ENCODE measurements around the gene TRIM65.
A peak's percentile ranks its signal among the peaks of the same experiment; 100 is the strongest.

The TRIM65 gene

DNA sequence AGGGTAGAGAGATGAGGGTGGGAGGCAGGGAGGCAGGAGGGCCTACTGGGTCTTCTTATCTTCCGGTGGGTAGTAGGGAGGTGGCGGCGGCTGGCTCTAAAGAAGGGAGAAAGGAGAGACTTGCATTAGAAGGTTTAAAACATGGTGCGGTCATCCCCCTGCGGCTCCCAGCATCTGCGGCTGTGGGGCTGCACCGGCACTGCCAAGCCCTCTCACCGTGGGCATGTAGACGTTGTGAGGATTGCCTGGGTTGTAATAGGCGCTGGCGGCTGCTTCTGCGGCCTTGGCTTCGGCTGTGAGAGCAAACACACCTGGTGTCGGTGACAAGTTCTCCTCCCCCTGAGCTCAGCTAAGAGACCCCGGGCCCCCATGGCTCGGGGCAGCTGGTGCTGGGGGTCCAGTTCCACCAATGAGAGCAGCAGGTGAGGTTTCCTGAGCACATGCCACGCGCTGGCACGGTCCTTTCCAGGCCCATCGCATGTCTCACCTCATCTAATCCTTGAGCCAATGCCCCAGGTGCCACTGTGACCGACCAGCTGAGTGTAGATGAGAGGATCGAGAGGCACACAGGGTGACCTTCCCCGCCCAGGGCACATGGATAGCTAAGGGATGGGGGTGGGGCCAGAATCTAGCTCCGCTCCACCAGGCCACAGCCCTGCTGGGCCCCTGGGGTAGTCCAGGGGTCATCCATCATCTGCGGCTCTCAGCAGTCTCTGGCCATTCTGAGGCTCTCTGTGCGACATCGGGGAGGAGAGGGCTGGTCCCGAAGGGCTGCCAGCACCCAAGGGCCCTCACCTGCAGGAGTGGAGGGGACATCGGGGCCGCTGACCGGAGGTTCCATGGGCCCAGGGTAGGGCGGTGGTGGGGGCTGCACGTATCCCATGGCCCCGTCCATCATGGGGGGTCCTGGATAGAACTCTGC, 49.8 kb downstream of the TRIM65 start:
- H3K9ac ChIP-seq (ENCODE audit: low read length in 5 of 5) = no peak overlapping the region
- no peaks in the 10 kb centered on the region for H3K9me3 ChIP-seq (ENCODE audit: control insufficient read depth in 5 of 5, low read length in 5 of 5)
- peaks cover 23 to 69% (median 66%) of the 10 kb centered on the region in 5 donors for H3K4me1 ChIP-seq (ENCODE audit: control insufficient read depth in 5 of 5, insufficient read depth in 5 of 5, low read length in 5 of 5)
- H3K36me3 ChIP-seq (ENCODE audit: control insufficient read depth in 5 of 5, insufficient read depth in 5 of 5, low read length in 5 of 5) = peaks cover 0 to 59% (median 56%) of the 10 kb centered on the region in 5 donors
- peak overlapping the region; percentile 94 for H3K27ac ChIP-seq (ENCODE audit: low read depth, low read length)
- no peak overlapping the region for H3K4me3 ChIP-seq (ENCODE audit: low read depth in 1 of 5, low read length in 5 of 5)
- no peaks in the 10 kb centered on the region for H3K27me3 ChIP-seq (ENCODE audit: control insufficient read depth in 5 of 5, insufficient read depth in 4 of 5, low read length in 5 of 5)

DNA sequence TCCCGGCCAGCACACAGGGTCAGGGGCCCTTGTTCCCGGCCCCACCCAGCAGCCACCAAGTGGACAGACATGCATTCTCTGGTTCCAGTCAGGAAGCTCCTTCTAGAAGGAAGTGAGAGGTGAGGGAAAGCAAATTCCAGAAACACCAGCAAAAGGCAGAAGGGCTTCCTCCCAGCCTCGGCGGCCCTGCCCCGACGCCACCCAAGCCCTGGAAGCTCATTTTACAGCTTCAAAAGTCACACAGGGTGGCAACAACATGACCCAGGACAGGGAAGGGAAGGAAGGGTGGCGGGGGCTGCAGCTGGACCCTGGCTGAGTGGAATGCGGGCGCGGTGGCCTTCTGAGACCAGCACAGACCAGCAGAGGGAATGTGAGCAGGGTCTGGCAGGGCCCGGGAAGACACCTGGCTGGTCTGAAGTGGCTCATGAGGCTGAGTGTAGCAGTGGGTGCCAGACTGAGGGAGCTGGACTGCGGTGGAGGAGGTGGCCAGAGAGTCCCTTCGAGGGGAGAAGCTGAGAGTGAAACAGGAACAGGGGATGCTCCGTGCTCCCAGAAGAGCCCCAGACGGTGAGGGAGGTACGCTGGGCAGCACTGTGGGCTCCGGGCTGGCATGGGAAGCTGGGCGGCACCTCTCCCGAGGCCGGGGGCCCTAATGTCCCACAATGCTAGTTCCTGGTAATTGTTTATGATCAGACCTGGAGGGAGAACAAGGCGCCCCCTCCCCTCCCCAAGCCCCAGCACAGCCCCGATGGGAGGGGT, 50.6 kb downstream of the TRIM65 start:
- Histone ChIP-seq H3K4me3 (ENCODE audit: low read depth in 1 of 5, low read length in 5 of 5) (peak overlapping the region in 1 of 5 donors; percentile 9), H3K9ac (ENCODE audit: low read length in 5 of 5) (peak overlapping the region in 2 of 5 donors; percentile 59 to 60), H3K4me1 (ENCODE audit: control insufficient read depth in 5 of 5, insufficient read depth in 5 of 5, low read length in 5 of 5) (peaks cover 23 to 62% (median 61%) of the 10 kb centered on the region in 5 donors)

DNA sequence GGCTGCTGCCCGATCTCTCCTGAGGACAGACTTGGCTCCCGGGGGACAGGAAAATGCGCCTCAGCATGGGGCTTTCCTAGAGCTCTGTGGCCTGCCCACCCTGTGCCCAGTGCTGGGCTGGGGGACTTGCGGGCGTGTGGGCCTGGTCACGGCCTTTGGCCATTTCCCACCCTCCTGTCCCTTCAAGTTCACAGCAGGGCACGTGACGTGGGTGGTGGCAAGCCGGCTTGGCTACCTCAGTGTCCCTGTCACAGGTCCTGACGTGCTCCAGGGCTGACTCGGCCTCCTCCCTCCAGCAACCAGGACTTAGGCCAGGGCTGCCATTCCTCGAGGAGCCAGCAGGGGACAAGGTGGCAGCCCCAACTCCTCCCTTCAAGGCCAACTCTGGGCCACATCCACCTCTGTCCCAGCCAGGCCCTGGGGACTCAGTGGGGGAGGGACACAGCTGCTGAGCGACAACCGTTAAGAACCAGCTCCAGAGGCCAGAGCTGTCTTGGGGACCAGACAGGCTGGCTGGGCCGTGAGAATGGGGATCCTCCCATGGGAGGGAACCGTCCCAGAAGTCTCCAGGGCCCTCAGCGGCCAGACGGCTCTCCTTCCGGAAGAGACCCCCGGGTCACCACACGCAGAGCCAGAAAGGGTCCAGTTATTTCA, 51.6 kb downstream of the TRIM65 start:
- peaks cover 0 to 49% (median 43%) of the 10 kb centered on the region in 5 donors for H3K36me3 ChIP-seq (ENCODE audit: control insufficient read depth in 5 of 5, insufficient read depth in 5 of 5, low read length in 5 of 5)
- no peaks in the 10 kb centered on the region for H3K27me3 ChIP-seq (ENCODE audit: control insufficient read depth in 5 of 5, insufficient read depth in 4 of 5, low read length in 5 of 5)
- peaks cover 20 to 54% (median 54%) of the 10 kb centered on the region in 5 donors for H3K4me1 ChIP-seq (ENCODE audit: control insufficient read depth in 5 of 5, insufficient read depth in 5 of 5, low read length in 5 of 5)
- H3K4me3 ChIP-seq (ENCODE audit: low read depth in 1 of 5, low read length in 5 of 5) = peak overlapping the region in 1 of 5 donors; percentile 39
- no peaks in the 10 kb centered on the region for H3K9me3 ChIP-seq (ENCODE audit: control insufficient read depth in 5 of 5, low read length in 5 of 5)
- peak overlapping the region; percentile 94 for H3K27ac ChIP-seq (ENCODE audit: low read depth, low read length)
- peak overlapping the region in 4 of 5 donors; percentile 22 to 59 (median 44) for H3K9ac ChIP-seq (ENCODE audit: low read length in 5 of 5)

More for the DNA sequence above, 50.6 kb downstream of the TRIM65 start:
- peak overlapping the region; percentile 94 for H3K27ac ChIP-seq (ENCODE audit: low read depth, low read length)
- H3K9me3 ChIP-seq (ENCODE audit: control insufficient read depth in 5 of 5, low read length in 5 of 5) = no peaks in the 10 kb centered on the region
- H3K27me3 ChIP-seq (ENCODE audit: control insufficient read depth in 5 of 5, insufficient read depth in 4 of 5, low read length in 5 of 5) = no peaks in the 10 kb centered on the region
- peaks cover 0 to 52% (median 51%) of the 10 kb centered on the region in 5 donors for H3K36me3 ChIP-seq (ENCODE audit: control insufficient read depth in 5 of 5, insufficient read depth in 5 of 5, low read length in 5 of 5)

DNA sequence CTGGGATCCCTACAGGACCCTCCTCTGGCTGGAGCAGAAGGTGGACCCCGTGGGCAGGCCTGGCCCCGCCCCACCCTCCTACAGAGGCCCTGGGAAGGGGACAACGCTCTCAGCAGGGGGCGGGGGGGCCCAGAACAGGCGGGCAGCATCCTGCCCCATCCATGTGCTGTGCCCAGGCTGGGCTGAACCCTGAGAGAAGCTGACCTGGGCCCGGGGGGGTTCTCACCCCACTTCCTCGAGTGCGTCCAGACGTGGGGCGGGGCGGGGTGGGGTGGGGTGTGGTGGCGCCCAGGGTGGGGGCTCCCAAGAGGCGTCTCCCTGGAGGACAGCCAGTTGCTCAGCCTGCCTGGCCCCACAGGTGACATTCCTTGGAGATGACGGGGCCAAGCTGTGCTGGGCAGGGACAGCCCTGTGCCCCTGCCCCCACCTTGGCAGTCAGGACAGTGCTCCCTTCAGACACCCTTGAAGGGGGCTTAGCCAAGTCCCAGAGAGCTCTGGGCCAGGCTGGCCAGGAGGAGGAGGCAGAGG, 52.2 kb downstream of the TRIM65 start:
- peak overlapping the region in 1 of 5 donors; percentile 41 for H3K4me3 ChIP-seq (ENCODE audit: low read depth in 1 of 5, low read length in 5 of 5)
- peak overlapping the region in 2 of 5 donors; percentile 22 to 57 for H3K9ac ChIP-seq (ENCODE audit: low read length in 5 of 5)
- peak overlapping the region; percentile 94 for H3K27ac ChIP-seq (ENCODE audit: low read depth, low read length)
- H3K4me1 ChIP-seq (ENCODE audit: control insufficient read depth in 5 of 5, insufficient read depth in 5 of 5, low read length in 5 of 5) = peaks cover 16 to 50% (median 49%) of the 10 kb centered on the region in 5 donors
- no peaks in the 10 kb centered on the region for H3K9me3 ChIP-seq (ENCODE audit: control insufficient read depth in 5 of 5, low read length in 5 of 5)
- peaks cover 0 to 49% (median 41%) of the 10 kb centered on the region in 5 donors for H3K36me3 ChIP-seq (ENCODE audit: control insufficient read depth in 5 of 5, insufficient read depth in 5 of 5, low read length in 5 of 5)
- H3K27me3 ChIP-seq (ENCODE audit: control insufficient read depth in 5 of 5, insufficient read depth in 4 of 5, low read length in 5 of 5) = no peaks in the 10 kb centered on the region

DNA sequence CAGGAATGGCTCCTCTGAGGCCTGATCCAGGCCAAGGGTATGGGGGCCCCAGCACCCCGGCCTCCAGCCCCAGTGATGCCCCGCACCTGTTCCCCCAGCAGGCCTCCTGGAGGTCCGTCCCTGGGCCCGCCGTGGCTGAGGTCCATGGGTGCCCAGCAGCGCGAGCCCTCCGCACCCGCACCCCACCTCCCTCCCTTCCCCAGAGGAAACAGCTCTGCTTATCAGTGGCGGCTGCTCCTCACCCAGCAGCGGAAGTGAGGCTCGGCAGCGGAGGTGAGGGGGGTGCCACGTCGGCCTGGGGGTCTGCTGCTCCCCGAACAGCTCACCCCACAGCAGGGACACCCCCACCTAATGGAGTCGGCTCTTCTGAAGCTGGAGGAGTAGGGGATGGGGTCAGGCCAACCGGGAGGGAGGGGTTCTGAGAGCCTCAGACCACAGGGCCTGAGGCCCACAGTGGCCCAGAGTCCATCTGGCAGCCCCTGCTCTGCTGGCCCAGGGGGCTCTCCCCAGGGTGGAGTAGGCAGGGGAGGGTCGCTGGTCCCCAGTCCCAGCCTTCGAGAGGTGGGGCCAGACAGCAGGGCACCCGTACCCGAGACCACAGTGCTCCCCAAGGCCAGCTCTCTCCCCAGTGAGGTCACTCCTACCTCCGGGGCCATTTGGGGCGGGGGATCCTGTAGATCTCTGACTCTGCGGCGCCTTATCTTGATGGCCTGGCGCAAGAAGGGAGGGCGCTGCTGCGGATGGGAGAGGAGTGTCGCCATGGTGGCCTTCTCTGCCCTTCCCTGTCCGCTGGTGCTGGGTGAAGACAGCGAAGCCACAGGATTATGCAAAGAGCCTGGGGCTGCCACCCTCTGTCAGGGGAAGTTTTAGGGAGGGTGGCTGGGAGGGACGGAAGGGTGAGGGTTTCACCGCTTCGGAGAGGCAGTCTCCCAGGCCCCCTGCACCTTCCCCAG, 52.9 kb downstream of the TRIM65 start, which contains the start of gene UNC13D:
Gene UNC13D, minus strand, starts transcription at position 828 of the 953 bp plus-strand sequence. Its CDS starts 67 bp downstream, at position 761.
- H3K27ac ChIP-seq (ENCODE audit: low read depth, low read length) = peak within 1 kb of the TSS; percentile 94
- H3K9me3 ChIP-seq (ENCODE audit: control insufficient read depth in 5 of 5, low read length in 5 of 5) = no peaks in the 10 kb centered on the region
- H3K9ac ChIP-seq (ENCODE audit: low read length in 5 of 5) = peak within 1 kb of the TSS in 4 of 5 donors; percentile 46 to 71 (median 56)
- peak within 1 kb of the TSS in 2 of 5 donors; percentile 37 to 41 for H3K4me3 ChIP-seq (ENCODE audit: low read depth in 1 of 5, low read length in 5 of 5)
- peaks cover 13 to 42% (median 42%) of the 10 kb centered on the region in 5 donors for H3K4me1 ChIP-seq (ENCODE audit: control insufficient read depth in 5 of 5, insufficient read depth in 5 of 5, low read length in 5 of 5)
- H3K36me3 ChIP-seq (ENCODE audit: control insufficient read depth in 5 of 5, insufficient read depth in 5 of 5, low read length in 5 of 5) = peaks cover 0 to 42% (median 33%) of the 10 kb centered on the region in 5 donors
- H3K27me3 ChIP-seq (ENCODE audit: control insufficient read depth in 5 of 5, insufficient read depth in 4 of 5, low read length in 5 of 5) = no peaks in the 10 kb centered on the region

DNA sequence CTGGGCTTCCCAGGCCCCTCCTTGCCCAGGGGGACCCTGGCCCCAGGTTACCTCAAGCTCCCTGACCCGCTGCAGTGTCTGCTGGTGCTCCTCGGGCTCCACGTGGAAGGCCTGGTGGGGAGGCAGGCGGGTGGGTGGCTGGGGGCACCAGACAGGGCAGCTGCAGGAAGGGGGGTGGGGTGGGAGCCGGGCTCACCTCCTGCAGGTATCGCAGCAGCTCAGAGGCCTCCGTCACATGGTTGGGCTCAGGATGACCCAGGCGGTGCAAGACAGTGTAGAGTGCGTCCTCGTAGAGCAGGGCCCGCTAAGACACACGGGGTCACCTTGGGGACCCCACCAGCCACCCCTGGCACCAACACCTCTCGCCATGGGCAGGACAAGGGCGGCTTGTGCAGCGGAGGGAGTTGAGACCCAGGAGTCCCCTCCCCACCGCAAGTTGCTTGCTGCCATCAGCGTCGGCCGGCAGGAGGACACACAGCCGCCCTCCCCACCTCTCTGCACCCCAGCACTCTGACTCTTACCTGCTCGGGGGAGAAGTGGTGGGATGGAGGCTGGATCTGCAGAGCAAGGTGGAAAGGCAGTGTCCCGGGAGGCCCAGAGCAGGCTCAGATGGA, 53.7 kb downstream of the TRIM65 start:
- H3K9me3 ChIP-seq (ENCODE audit: control insufficient read depth in 5 of 5, low read length in 5 of 5) = no peaks in the 10 kb centered on the region
- peak overlapping the region in 2 of 5 donors; percentile 37 to 41 for H3K4me3 ChIP-seq (ENCODE audit: low read depth in 1 of 5, low read length in 5 of 5)
- peaks cover 0 to 34% (median 26%) of the 10 kb centered on the region in 5 donors for H3K36me3 ChIP-seq (ENCODE audit: control insufficient read depth in 5 of 5, insufficient read depth in 5 of 5, low read length in 5 of 5)
- peak overlapping the region in 2 of 5 donors; percentile 1 to 35 for H3K9ac ChIP-seq (ENCODE audit: low read length in 5 of 5)
- no peaks in the 10 kb centered on the region for H3K27me3 ChIP-seq (ENCODE audit: control insufficient read depth in 5 of 5, insufficient read depth in 4 of 5, low read length in 5 of 5)
- H3K4me1 ChIP-seq (ENCODE audit: control insufficient read depth in 5 of 5, insufficient read depth in 5 of 5, low read length in 5 of 5) = peaks cover 7 to 34% (median 34%) of the 10 kb centered on the region in 5 donors
- no peak overlapping the region for H3K27ac ChIP-seq (ENCODE audit: low read depth, low read length)

DNA sequence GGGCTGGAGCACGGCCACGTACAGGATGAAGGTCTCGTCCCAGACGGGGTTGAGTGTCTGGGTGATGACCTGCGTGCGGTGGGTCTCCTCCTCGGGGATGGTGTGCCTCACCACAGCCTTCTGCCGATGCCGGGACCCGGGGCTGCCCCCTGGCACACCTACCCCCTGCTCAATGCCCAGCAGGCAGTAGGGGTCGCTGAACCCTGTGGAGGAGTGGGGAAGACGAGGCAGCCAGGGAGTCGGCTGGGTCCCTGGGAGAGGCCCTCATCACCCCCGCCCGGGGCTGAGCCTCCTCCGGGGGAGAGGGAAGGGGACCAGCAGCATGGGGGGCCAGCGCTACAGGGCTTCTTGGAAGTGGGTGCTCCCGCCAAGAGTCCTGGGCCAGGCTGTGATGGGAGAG, 54.3 kb downstream of the TRIM65 start:
- Histone ChIP-seq H3K27me3 (ENCODE audit: control insufficient read depth in 5 of 5, insufficient read depth in 4 of 5, low read length in 5 of 5) (no peaks in the 10 kb centered on the region), H3K4me1 (ENCODE audit: control insufficient read depth in 5 of 5, insufficient read depth in 5 of 5, low read length in 5 of 5) (peaks cover 7 to 28% (median 27%) of the 10 kb centered on the region in 5 donors), H3K36me3 (ENCODE audit: control insufficient read depth in 5 of 5, insufficient read depth in 5 of 5, low read length in 5 of 5) (peaks cover 0 to 27% (median 19%) of the 10 kb centered on the region in 5 donors), H3K4me3 (ENCODE audit: low read depth in 1 of 5, low read length in 5 of 5) (no peak overlapping the region), H3K9me3 (ENCODE audit: control insufficient read depth in 5 of 5, low read length in 5 of 5) (no peaks in the 10 kb centered on the region), H3K9ac (ENCODE audit: low read length in 5 of 5) (no peak overlapping the region), H3K27ac (ENCODE audit: low read depth, low read length) (no peak overlapping the region)

DNA sequence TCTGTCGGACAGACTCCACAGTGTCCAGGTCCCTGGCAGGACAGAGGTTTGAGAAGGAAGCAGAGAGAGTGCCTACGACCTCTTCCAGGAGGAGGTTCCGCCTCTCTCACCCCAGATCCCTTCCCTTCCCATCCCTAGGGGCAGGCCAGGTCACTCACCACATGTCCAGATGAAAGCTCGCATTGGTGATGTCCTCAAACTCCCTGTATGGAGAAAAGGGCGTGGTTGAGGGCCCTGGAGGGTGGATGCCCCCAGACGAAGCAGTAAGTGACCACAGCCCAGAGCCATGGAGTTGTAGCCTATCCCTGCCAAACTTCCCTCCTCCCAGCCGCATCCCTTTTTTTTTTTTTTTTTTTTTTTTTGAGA, 56.0 kb downstream of the TRIM65 start:
- peaks cover 6 to 19% (median 12%) of the 10 kb centered on the region in 5 donors for H3K4me1 ChIP-seq (ENCODE audit: control insufficient read depth in 5 of 5, insufficient read depth in 5 of 5, low read length in 5 of 5)
- H3K9ac ChIP-seq (ENCODE audit: low read length in 5 of 5) = no peak overlapping the region
- H3K27ac ChIP-seq (ENCODE audit: low read depth, low read length) = no peak overlapping the region
- H3K36me3 ChIP-seq (ENCODE audit: control insufficient read depth in 5 of 5, insufficient read depth in 5 of 5, low read length in 5 of 5) = peaks cover 0 to 22% (median 3%) of the 10 kb centered on the region in 5 donors
- H3K27me3 ChIP-seq (ENCODE audit: control insufficient read depth in 5 of 5, insufficient read depth in 4 of 5, low read length in 5 of 5) = no peaks in the 10 kb centered on the region
- no peaks in the 10 kb centered on the region for H3K9me3 ChIP-seq (ENCODE audit: control insufficient read depth in 5 of 5, low read length in 5 of 5)
- H3K4me3 ChIP-seq (ENCODE audit: low read depth in 1 of 5, low read length in 5 of 5) = no peak overlapping the region

Data from subcutaneous abdominal adipose tissue (tissue), 5 donors.